Panc1 (cell line): ENCODE data around the gene RAB3GAP2. TPM values are rescaled to one million over a fixed set of nuclear protein-coding genes. Genes with fewer than 3 reads are reported as not detected.

Experiments used
- ATAC-seq: fragments of 200-7000 bp; cut with Tn5 transposase; 2 replicates; pipeline ENCODE4 v1.9.1; 2020; ENCODE audit warnings: mild to moderate bottlenecking, moderate library complexity
- BruUV-seq: library from RNA; stranded (reverse); fragments of 400-500 nt; replicated peaks from 2 replicates; lab custom pipeline; 2021; lab: Mats Ljungman, UMichigan
- CTCF ChIA-PET: fragments of 300-600 bp; sonication (Branson Sonifier 250); formaldehyde crosslinking; loops from one replicate; lab custom pipeline; 2022; ENCODE audit warnings: antibody characterized with exemption; lab: Charles Lee
- POLR2A ChIA-PET: fragments of 300-600 bp; sonication (Branson Sonifier 250); formaldehyde crosslinking; loops from one replicate; lab custom pipeline; 2022; ENCODE audit warnings: antibody characterized with exemption; lab: Charles Lee
- DNase-seq: peaks from one replicate; pipeline ENCODE4 v3.0.0-alpha.2; 2010; ENCODE audit warnings: low read depth, low spot score
- H3K27ac ChIP-seq: 2 replicates; pipeline ENCODE4 v1.5.1; 2011; ENCODE audit warnings: mild to moderate bottlenecking, low read length, inconsistent platforms
- H3K27me3 ChIP-seq: fragments of 200-500 bp; sonication (Bioruptor generic); 2 replicates; pipeline ENCODE4 v1.6.0; 2014; ENCODE audit warnings: low read length, inconsistent platforms; ENCODE audit not compliant: control insufficient read depth, insufficient read depth
- H3K36me3 ChIP-seq: fragments of 200-500 bp; sonication (Bioruptor generic); 2 replicates; pipeline ENCODE4 v1.5.1; 2014; ENCODE audit warnings: inconsistent platforms, mild to moderate bottlenecking, low read length, moderate library complexity; ENCODE audit not compliant: control insufficient read depth, insufficient read depth
- H3K4me1 ChIP-seq: 2 replicates; pipeline ENCODE4 v1.5.1; 2011; ENCODE audit warnings: inconsistent platforms, mild to moderate bottlenecking, low read length, moderate library complexity; ENCODE audit not compliant: control insufficient read depth, insufficient read depth
- H3K4me3 ChIP-seq, 2 experiments: 2 replicates each; pipeline ENCODE4 v1.5.1; 2011 to 2012; ENCODE audit warnings: low read depth in 2 of 2, low read length in 2 of 2, mild to moderate bottlenecking in 2 of 2, inconsistent platforms in 1 of 2, moderate library complexity in 1 of 2
- H3K9me3 ChIP-seq: fragments of 200-500 bp; sonication (Bioruptor generic); 2 replicates; pipeline ENCODE4 v1.5.1; 2014; ENCODE audit warnings: low read depth, mild to moderate bottlenecking, inconsistent platforms, low read length, moderate library complexity; ENCODE audit not compliant: control insufficient read depth, insufficient read depth
- POLR2AphosphoS5 ChIP-seq: IDR thresholded peaks from 2 replicates; pipeline ENCODE4 v1.6.1; 2012; ENCODE audit warnings: mild to moderate bottlenecking, low read depth, low read length, moderate library complexity
- SIN3A ChIP-seq: IDR thresholded peaks from 2 replicates; pipeline ENCODE4 v1.6.1; 2012; ENCODE audit warnings: low read depth, mild to moderate bottlenecking, low read length, moderate library complexity, borderline replicate concordance; ENCODE audit not compliant: insufficient read depth
- TCF7L2 ChIP-seq: IDR thresholded peaks from 2 replicates; pipeline ENCODE4 v1.6.1; 2011; ENCODE audit warnings: mild to moderate bottlenecking, low read depth, low read length, inconsistent platforms
- in situ Hi-C: cut with HindIII; loops from 2 replicates; pipeline ENCODE4 v1.10.0; 2016; ENCODE audit warnings: low sequenced_read_pairs, low pct_unique_long_range_greater_than_20kb
- intact Hi-C: fragments of 100-400 bp; cut with micrococcal nuclease; formaldehyde crosslinking; loops from one replicate; pipeline ENCODE4 v1.10.0; 2022; ENCODE audit not compliant: unreplicated experiment
- total RNA-seq: library from RNA; stranded (reverse); gene quantifications from one replicate; pipeline ENCODE4 v1.2.1, GENCODE V29; 2021; ENCODE audit not compliant: unreplicated experiment
- TF ChIP-seq, protein P1 (sequence below): fragments of 450-650 bp; IDR thresholded peaks from 2 replicates; pipeline ENCODE4 v1.5.1; 2017; ENCODE audit warnings: mild to moderate bottlenecking
- TF ChIP-seq, protein P2 (sequence below), 2 experiments: IDR thresholded peaks; 2 replicates each; pipeline ENCODE4 v1.6.1; 2011 to 2012; ENCODE audit warnings: low read depth in 2 of 2, control low read depth in 1 of 2, low read length in 1 of 2, mild to moderate bottlenecking in 1 of 2, moderate library complexity in 1 of 2; ENCODE audit not compliant: insufficient read depth in 1 of 2

RAB3GAP2 gene
- total RNA-seq, 1 experiment from 2014 or later = 39.0 TPM

DNA sequence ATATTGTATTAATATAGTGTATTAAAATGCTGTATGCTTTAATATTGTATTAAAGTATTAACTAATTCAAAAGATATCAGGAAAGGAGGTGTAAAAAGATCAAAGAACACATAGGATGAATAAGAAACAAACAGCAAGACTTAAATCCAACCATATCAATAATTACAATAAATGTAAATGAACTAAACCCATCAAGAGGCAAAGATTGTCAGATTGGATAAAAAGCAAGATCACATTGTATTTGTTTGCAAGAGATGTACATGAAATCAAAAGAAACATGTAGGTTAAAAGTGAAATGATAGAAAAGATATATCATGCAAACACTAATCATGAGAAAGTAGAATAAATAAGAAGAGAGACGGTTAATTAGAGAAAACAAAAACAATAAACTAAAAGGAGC is 34.1 kb upstream of the RAB3GAP2 start:
- CTCF ChIA-PET = no interaction called here

DNA sequence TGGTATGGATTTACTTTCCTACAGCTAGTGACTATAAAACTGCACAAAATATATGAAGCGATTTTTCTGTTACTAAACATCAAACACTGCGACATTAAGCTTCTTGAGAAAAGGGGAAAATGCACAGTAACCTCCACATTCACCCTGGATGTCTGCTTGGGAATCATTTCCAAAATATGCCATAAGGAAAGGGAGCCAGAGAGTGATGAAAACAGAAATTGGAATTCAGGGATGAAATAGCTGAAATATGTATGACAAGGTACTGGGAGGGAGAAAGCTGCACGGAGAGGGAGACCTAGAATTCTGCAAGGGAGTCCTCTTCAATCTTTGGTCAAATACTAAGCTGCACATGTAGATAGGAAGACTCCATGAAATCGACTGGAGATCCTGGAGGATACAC is 31.6 kb upstream of the RAB3GAP2 start:
- in situ Hi-C loops = no loop called here
- no peak for ATAC-seq
- POLR2A ChIA-PET = no interaction called here
- no peak for DNase-seq
- no TSS peak for BruUV-seq
- H3K27me3 ChIP-seq = no peaks in the 10 kb centered on the region; the same call in none of the 2 replicates
- intact Hi-C loops = no loop called here
- no peaks in the 10 kb centered on the region for H3K36me3 ChIP-seq
- TF ChIP-seq, protein P1, sequence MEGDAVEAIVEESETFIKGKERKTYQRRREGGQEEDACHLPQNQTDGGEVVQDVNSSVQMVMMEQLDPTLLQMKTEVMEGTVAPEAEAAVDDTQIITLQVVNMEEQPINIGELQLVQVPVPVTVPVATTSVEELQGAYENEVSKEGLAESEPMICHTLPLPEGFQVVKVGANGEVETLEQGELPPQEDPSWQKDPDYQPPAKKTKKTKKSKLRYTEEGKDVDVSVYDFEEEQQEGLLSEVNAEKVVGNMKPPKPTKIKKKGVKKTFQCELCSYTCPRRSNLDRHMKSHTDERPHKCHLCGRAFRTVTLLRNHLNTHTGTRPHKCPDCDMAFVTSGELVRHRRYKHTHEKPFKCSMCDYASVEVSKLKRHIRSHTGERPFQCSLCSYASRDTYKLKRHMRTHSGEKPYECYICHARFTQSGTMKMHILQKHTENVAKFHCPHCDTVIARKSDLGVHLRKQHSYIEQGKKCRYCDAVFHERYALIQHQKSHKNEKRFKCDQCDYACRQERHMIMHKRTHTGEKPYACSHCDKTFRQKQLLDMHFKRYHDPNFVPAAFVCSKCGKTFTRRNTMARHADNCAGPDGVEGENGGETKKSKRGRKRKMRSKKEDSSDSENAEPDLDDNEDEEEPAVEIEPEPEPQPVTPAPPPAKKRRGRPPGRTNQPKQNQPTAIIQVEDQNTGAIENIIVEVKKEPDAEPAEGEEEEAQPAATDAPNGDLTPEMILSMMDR = no peak
- TF ChIP-seq TCF7L2 = no peak
- TF ChIP-seq, protein P2, sequence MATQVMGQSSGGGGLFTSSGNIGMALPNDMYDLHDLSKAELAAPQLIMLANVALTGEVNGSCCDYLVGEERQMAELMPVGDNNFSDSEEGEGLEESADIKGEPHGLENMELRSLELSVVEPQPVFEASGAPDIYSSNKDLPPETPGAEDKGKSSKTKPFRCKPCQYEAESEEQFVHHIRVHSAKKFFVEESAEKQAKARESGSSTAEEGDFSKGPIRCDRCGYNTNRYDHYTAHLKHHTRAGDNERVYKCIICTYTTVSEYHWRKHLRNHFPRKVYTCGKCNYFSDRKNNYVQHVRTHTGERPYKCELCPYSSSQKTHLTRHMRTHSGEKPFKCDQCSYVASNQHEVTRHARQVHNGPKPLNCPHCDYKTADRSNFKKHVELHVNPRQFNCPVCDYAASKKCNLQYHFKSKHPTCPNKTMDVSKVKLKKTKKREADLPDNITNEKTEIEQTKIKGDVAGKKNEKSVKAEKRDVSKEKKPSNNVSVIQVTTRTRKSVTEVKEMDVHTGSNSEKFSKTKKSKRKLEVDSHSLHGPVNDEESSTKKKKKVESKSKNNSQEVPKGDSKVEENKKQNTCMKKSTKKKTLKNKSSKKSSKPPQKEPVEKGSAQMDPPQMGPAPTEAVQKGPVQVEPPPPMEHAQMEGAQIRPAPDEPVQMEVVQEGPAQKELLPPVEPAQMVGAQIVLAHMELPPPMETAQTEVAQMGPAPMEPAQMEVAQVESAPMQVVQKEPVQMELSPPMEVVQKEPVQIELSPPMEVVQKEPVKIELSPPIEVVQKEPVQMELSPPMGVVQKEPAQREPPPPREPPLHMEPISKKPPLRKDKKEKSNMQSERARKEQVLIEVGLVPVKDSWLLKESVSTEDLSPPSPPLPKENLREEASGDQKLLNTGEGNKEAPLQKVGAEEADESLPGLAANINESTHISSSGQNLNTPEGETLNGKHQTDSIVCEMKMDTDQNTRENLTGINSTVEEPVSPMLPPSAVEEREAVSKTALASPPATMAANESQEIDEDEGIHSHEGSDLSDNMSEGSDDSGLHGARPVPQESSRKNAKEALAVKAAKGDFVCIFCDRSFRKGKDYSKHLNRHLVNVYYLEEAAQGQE (IDR thresholded peaks at IDR 0.05; ENCODE audit: insufficient read depth in 1 of 2, low read depth in 2 of 2, low read length in 1 of 2) = no peak
- TF ChIP-seq SIN3A = no peak
- no peak for TF ChIP-seq POLR2AphosphoS5
- no peaks in the 10 kb centered on the region for H3K9me3 ChIP-seq
- no peak overlapping the region for H3K4me3 ChIP-seq
- CTCF ChIA-PET = no interaction called here
- no peaks in the 10 kb centered on the region for H3K4me1 ChIP-seq
- H3K27ac ChIP-seq = no peak overlapping the region

More for the DNA sequence above, 34.1 kb upstream of the RAB3GAP2 start:
- in situ Hi-C loops = no loop called here
- H3K27me3 ChIP-seq = no peaks in the 10 kb centered on the region; the same call in none of the 2 replicates
- H3K4me1 ChIP-seq = no peaks in the 10 kb centered on the region
- no TSS peak for BruUV-seq
- H3K9me3 ChIP-seq = no peaks in the 10 kb centered on the region
- no peak for ATAC-seq
- H3K36me3 ChIP-seq = no peaks in the 10 kb centered on the region
- TF ChIP-seq, protein P1 = no peak
- TF ChIP-seq SIN3A = no peak
- TF ChIP-seq POLR2AphosphoS5 = no peak
- TF ChIP-seq, protein P2 (IDR thresholded peaks at IDR 0.05; ENCODE audit: insufficient read depth in 1 of 2, low read depth in 2 of 2, low read length in 1 of 2) = no peak
- POLR2A ChIA-PET = no interaction called here
- intact Hi-C loops = no loop called here
- no peak for DNase-seq
- H3K27ac ChIP-seq = no peak overlapping the region
- H3K4me3 ChIP-seq = no peak overlapping the region
